T-helper 1 cell treated with Interleukin-12 subunit alpha and Interleukin-12 subunit beta and Interleukin-4 antibody, amounts not matched to agents 30 ng/mL and 1 ng/mL, for 36 hours (primary cell): ENCODE measurements around the gene TBC1D25. TPM values are rescaled to one million over a fixed set of nuclear protein-coding genes. Genes with fewer than 3 reads are reported as not detected.

Experiments
- intact Hi-C: fragments of 100-400 bp; cut with micrococcal nuclease; formaldehyde crosslinking; loops from one replicate; pipeline ENCODE4 v1.15.1; 2024
- total RNA-seq: library from RNA; stranded (reverse); gene quantifications from 2 replicates; pipeline ENCODE4 v1.2.3, GENCODE V29; 2022

Gene TBC1D25
- total RNA-seq, 1 donor from 2014 or later, result 22.4 TPM

DNA sequence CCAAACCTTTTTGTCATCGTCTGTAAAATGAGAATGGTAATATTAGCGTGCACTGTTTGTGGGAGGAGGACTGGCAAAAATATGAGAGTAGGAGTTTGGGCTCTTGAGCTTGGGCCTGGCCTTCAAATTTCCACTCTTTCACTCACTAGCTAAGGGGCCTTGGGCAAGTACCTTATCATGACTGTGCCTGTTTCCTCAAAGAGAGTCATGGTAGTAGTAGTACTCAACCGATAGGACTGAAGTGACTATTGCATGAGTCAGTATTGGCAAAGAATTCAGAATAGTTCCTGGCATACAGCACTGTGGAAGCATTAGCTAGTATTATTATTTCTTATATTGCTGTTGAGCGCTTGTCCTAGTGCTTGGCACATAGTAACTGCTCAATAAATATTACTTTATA lies 18.8 kb downstream of the TBC1D25 start:
- intact Hi-C loops, result no loop called here

DNA sequence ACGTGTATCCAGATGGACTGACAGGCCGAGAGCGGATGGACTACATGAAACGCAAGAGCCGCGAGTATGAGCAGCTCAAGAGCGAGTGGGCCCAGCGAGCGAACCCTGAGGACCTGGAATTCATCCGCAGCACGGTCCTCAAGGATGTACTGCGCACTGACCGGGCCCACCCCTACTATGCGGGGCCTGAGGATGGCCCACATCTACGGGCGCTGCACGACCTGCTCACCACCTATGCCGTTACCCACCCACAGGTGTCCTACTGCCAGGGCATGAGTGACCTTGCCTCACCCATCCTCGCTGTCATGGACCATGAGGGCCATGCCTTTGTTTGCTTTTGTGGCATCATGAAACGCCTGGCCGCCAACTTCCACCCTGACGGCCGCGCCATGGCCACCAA lies 20.1 kb downstream of the TBC1D25 start:
- intact Hi-C loops, result no loop called here

DNA sequence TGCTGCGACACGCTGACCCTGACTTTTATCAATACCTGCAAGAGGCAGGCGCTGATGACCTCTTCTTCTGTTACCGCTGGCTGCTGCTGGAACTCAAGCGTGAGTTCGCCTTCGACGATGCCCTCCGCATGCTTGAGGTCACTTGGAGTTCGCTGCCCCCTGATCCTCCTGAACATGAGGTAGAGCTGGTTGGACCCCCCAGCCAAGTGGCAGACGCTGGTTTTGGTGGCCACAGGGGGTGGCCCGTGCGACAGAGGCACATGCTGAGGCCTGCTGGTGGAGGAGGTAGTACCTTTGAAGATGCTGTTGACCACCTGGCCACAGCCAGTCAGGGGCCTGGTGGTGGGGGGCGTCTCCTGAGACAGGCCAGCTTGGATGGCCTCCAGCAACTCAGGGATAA lies 20.5 kb downstream of the TBC1D25 start:
- intact Hi-C loops, result no loop called here

DNA sequence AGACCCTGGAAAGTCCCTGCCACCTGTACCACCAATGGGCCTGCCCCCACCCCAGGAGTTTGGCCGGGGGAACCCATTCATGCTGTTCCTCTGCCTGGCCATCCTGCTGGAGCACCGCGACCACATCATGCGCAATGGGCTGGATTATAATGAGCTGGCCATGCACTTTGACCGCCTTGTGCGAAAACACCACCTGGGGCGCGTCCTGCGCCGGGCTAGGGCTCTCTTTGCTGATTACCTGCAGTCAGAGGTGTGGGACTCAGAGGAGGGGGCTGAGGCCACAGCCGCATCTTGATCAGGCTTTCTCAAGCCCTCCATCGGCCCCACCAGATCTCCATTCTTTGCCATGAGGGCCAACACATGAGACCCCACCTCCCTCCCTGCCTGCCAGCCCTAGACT lies 21.2 kb downstream of the TBC1D25 start:
- intact Hi-C loops, result no loop called here

DNA sequence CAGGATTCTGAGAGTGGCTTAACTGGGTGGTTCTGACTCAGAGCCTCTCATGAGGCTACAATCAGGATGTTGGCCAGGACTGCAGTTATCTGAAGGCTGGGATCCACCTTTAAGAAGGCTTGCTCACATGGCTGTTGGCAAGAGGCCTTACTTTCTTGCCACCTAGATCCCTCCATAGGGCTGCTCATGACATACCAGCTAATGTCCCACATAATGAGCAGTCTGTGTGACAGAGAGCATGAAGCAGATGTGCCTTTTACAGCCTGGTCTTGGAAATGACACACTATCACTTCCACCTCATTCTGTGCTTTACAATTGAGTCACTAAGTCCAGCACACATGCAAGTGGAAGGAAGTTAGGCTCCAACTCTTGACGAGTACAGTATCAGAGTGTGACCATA lies 30.4 kb downstream of the TBC1D25 start:
- intact Hi-C loops, result loop anchor here (1.0 to 10.0 kb wide), 3 partner anchors 30 to 1352 kb away; partner anchors contain the start of genes CLCN5, ELK1 and UXT

DNA sequence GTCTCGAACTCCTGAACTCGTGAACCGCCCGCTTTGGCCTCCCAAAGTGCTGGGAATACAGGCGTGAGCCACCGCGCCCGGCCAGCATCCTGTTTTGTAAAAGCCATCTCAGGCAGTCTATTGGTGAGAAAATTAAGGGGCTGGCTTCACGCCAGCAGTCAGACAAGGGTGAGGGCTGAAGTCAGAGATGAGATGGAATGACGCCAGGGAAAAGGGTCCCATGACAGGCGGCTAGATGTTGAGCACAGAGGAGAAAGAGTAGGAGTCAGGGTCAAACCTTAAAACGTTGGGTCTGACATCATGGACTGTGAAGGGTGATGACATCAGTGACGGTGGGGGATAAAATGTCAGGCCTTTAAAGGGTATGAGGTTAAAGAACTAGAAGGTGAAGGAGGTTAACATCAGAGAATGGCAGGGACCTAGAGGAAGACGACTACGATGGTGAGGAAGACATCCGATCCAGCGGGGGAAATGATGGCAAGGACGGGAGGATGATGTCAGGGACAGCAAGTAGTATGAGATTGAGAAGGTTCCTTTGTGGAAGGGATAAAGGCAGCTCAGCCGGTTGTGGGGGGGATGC lies 34.3 kb downstream of the TBC1D25 start:
- intact Hi-C loops, result loop anchor here (1.0 to 10.0 kb wide), 12 partner anchors 24 to 1349 kb away; partner anchors contain the start of genes CLCN5, EBP, ELK1 and FTSJ1

DNA sequence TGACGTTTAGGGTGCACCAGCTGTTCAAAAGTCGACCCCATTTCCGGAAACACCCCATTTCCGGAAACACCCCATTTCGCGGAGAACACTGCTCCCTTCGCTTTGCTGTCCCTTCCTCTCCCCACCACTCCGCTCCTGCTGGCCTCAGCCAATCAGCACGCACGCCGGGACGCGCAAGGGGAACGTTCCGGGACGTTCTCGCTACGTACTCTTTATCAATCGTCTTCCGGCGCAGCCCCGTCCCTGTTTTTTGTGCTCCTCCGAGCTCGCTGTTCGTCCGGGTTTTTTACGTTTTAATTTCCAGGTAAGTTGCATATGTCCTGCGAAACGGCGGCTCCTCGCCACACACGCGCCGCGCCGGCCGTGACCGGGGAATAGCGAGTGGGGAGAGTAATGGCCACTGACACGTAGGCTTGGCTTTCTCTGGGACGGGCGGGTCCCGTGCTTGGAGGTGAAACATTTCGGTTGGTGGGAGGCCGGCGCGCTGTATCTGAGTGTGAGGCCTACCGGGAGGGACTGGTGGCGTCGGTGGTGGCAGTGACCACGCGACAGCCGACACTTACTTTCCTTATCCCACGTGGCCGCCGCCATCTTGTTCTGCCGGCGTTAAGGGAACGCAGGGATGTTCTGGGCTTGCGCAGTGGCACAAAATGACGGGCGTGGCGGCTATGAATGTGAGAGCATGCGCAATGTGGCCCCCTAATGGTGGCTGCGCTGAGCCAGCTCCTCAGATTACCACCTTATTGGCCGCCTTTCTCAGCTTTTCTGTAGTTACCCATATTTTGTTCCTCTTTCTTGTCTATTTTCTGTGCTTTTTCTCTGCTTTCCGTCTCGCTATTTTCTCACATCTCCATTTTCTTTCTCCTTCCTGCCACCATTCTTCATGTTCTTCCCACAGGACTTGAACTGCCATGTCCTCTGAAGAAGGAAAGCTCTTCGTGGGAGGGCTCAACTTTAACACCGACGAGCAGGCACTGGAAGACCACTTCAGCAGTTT lies 35.1 kb downstream of the TBC1D25 start, which contains the start of gene RBM3:
Gene RBM3, plus strand, starts transcription at position 215 of the 997 bp plus-strand sequence. Its CDS starts 697 bp downstream, at position 912.
- intact Hi-C loops, result loop anchor here (1.0 to 10.0 kb wide), 12 partner anchors 23 to 1348 kb away; partner anchors contain the start of genes CLCN5, EBP, ELK1 and FTSJ1

DNA sequence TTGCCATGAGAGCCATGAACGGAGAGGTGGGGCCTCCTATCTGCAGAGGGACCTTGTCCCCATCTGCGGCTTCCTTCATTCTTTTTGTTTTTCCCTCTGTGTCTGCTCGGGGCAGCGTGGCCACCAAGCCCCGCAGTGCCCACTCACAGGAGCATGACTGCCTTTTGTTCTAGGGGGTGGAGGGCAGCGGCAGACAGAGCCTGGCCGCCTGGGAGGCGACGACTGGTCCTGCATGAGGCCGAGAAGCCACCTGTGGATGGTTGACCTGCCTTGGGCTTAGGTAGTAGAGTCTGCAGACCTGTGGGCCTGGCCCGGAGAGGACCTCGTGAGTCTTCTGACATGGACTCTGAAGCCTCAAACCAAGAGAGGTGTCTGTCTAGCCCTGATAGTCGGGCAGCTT lies 36.1 kb downstream of the TBC1D25 start:
- intact Hi-C loops, result loop anchor here (10.0 kb wide), 1 partner anchor 921 kb away; the partner anchor contains the start of genes ELK1 and UXT

DNA sequence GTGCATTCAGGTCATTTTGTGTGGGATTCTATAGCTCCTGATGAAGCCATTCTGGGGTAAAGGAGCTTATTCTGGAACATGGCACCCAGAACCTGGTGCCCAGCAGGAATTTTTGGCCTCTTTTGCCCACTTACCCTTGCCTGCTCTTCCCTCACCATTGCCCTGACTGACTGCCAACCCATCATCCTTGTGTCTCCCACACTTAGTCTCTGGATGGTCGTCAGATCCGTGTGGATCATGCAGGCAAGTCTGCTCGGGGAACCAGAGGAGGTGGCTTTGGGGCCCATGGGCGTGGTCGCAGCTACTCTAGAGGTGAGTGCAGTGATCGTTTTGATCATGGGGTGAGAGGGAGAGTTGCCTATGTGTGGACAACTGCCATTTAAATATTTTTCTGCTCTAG lies 36.6 kb downstream of the TBC1D25 start:
- intact Hi-C loops, result loop anchor here (10.0 kb wide), 1 partner anchor 921 kb away; the partner anchor contains the start of genes ELK1 and UXT

DNA sequence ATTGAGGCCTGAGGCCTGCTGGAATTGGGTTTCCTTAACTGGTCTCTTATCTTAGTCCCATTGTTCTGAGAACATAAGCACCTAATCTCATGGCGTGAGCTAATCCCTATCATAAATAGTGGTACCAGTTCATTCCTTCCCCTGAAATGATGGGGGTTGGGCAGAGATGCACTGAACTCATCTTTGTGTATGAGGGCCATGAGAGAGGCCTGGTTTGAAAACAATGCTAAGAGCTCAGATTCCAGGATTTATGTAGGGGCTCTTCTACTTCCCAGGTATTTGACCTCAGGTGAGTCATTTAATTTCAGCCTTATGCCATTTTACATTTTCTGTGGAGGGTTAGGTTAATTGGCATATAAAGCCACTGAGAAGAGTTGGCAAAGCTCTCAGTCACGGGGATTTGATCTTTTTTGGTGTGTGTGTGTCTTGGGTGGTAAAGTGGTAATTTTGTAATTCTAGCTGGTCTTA lies 39.2 kb downstream of the TBC1D25 start:
- intact Hi-C loops, result loop anchor here (10.0 kb wide), 1 partner anchor 924 kb away; the partner anchor contains the start of genes ELK1 and UXT

DNA sequence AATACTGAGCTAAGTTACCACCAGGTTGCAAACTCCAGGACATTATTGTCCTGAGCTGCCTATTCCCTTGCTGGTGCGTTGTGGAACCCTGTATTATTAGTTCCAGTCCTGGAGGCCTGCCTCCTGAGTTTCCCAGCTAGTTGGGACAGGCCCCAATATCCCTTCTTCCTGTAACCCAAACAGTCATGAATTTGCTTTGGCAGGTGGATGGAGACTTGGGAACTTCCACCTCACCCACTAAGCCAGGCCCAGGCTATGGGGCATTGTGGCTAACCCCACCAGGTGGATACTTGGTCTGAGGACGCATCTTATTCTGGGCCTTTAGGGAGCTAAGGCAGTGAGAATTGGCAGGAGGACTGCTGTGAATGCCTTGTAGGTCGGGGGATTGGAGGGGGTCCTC lies 39.7 kb downstream of the TBC1D25 start:
- intact Hi-C loops, result loop anchor here (10.0 kb wide), 1 partner anchor 924 kb away; the partner anchor contains the start of genes ELK1 and UXT

DNA sequence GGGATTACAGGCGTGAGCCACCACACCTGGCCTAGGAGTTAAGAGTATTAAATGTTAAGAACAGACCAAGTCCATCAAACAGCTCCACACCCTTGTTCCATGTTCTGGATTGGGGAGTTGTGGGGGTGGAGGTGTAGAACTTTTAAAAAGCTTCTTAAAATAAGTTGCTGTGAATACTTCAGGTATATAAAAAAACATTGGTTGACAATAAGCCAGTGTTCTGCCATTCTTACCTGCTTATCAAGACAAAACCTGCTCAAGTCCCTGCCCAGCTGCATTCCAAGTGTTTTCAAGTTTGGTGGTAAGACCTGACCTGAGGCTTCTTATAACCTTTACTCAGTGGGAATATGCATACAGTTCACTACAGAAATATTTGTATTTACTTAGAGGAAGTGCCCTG lies 41.1 kb downstream of the TBC1D25 start:
- intact Hi-C loops, result no loop called here

DNA sequence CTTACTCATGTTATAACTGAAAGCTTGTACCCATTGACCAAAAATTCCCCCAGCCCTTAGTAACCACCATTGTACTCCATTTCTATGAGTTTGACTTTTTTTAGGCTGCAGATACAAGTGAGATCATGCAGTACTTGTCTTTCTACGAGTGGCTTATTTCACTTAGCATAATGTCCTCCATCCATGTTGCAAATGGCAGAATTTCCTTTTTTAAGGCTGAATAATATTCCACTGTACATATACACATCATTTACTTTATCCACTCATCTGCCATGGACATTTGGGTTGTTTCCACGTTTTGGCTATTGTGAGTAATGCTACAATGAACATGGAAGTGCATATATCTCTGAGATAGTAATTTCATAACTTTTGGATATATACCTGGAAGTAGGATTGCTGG lies 45.2 kb downstream of the TBC1D25 start:
- intact Hi-C loops, result no loop called here

DNA sequence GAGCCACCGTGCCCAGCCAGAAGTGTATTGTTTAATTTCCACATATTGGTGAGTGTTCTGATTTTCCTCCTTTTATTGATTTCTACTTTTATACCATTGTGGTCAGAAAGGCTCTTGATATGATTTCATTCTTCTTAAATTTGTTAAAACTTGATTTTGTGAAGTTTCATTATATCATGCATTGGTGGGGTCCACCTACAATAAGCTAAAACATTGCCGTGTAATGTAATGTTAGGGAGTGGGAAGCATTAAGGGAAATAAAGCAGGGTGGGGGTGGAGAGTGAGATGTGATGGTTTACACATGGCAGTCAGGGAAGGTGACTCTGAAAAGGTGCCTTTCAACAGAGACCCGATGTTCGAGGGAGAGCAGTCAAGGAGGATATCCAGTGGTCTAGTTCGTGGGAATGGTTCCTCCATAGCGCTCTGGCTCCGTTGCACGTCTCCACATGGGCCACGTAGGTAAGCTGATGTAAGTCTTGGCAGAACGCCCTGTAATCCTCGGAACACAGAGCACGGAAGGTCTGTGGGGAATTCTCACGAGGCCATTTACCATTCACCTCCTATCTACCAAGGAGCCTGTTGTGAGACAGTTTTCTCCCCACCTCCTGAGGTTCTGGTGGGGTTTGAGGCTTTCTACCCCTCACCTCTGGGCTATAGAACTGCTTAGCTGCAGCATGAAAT lies 50.1 kb downstream of the TBC1D25 start:
- intact Hi-C loops, result no loop called here

DNA sequence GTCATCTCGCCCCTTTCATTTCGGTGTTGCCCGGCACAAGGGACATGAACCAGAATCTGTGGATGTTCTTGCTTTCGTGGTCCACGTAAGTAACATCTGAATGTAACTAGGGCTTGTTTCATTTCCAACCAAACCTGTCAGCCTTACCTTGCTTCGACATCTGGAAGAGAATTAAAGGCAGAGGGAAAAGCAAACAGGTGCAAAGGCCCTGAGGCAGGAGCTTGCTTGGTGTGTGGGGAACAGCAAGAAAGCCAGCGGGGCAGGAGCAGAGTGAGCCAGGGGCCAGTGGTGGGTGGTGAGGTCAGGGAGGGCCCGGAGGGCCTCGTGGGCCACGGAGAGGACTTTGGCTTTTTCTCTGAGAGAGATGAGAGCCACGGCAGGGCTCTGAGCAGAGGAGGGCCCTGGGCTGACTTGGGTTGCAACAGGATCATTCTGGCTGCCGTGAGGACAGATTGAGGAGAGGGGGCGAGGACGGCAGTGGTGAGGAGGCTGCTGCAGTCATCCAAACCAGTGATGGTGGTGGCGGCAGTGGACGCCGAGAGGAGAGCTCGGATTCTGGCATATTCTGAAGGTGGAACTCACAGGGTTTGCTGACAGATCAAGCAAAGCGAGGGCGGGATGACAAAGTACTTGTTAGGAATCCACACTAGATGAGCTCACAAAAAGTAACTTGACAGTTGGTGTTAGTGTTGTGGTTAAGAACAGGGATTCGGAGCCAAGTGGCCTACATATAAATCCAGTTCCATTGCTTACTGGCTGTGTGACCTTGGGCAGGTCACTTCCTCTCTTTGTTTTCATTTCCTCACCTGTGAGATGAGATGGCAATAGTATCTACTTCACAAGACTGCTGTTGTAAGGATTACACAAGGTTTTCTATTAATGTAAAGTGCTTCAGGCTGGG lies 50.9 kb downstream of the TBC1D25 start:
- intact Hi-C loops, result no loop called here

DNA sequence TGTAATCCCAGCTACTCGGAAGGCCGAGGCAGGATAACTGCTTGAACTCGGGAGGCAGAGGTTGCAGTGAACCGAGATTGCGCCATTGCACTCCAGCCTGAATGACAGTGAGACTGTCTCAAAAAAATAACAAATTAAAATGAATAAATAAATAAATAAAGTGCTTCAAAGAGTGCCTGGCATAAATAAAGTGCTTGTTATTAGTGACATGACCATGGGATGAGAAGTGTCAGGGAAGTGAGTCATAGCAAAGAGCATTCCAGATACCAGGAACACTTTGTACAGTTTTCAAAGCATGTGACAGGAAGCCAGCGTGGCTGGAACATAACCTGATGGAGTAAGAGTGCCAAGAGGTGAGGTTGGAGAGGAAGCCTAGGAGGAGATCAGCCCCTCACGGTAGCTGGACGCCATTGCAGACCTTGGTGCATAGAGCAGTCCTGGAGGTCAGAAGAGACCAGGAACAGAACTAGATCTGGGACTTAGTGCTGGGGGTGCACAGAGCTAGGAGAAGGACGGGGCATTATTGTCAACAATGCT lies 51.8 kb downstream of the TBC1D25 start:
- intact Hi-C loops, result no loop called here

DNA sequence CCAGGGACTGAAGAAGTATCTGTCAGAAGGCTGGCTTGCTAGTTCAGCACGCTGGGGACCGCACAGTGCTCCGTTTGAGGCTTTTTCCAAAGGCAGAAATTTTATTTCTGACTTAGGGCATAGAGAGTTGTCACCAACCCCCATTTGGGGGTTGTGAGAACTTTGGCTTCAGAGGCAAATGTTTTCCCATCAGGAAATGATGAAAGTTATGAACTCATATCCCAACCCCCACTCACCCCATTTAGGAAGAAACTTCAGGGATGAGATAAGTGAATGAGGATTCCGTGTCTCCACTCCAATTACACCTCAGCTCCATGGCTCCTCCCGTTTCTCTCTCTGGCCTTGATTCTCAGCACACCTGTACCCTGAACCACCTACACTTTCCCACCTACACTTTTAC lies 53.5 kb downstream of the TBC1D25 start:
- intact Hi-C loops, result no loop called here

DNA sequence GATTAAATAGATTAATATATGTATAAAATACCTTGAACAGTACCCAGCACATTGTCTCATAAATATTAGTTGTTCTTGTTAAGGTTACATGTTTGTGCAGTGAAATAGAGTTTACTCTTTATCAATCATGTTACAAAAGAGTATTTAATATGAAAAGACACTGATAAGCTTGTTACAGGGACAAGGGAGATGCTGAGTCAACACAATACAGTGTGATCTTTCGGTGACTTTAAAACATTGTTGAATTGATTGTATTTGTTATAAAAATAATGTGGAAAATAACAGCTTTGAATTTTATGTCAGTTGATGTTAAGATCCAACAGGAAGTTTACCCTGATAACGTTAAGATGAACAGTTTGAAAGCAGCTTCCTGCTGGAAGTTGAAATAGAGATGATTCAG lies 56.4 kb downstream of the TBC1D25 start:
- intact Hi-C loops, result loop anchor here (2.0 kb wide), 3 partner anchors 295 to 447 kb away; partner anchors contain the start of gene TFE3
